ENCODE data around the gene CALCB.

- TF ChIP-seq, protein P1, sequence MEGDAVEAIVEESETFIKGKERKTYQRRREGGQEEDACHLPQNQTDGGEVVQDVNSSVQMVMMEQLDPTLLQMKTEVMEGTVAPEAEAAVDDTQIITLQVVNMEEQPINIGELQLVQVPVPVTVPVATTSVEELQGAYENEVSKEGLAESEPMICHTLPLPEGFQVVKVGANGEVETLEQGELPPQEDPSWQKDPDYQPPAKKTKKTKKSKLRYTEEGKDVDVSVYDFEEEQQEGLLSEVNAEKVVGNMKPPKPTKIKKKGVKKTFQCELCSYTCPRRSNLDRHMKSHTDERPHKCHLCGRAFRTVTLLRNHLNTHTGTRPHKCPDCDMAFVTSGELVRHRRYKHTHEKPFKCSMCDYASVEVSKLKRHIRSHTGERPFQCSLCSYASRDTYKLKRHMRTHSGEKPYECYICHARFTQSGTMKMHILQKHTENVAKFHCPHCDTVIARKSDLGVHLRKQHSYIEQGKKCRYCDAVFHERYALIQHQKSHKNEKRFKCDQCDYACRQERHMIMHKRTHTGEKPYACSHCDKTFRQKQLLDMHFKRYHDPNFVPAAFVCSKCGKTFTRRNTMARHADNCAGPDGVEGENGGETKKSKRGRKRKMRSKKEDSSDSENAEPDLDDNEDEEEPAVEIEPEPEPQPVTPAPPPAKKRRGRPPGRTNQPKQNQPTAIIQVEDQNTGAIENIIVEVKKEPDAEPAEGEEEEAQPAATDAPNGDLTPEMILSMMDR (conservative IDR thresholded peaks at IDR 0.05 in 1 of 2, IDR thresholded peaks at IDR 0.05 in 1 of 2; ENCODE audit: extremely low read depth in 1 of 2, insufficient read depth in 1 of 2, low read depth in 1 of 2, low read length in 2 of 2) = no peak
- no peak for TF ChIP-seq EZH2 (IDR thresholded peaks at IDR 0.05; ENCODE audit: borderline replicate concordance, low read length)
Observed at GRCh38 chr11:15071556-15072255, 1.7 kb upstream of the CALCB start.

Measured in mammary epithelial cell (primary cell).